ENCODE results near the gene SLC24A5.

- TF ChIP-seq EZH2phosphoT487 (IDR thresholded peaks at IDR 0.05; ENCODE audit: low read depth, severe bottlenecking, unreplicated experiment) (no peak), EZH2 (IDR thresholded peaks at IDR 0.05; ENCODE audit: borderline replicate concordance) (no peak)
Measured at GRCh38 chr15:48096355-48096786, 24.4 kb upstream of the SLC24A5 start.

All from hepatocyte (in vitro differentiated cells).